HEK293 (cell line): ENCODE measurements around the gene CCDC136.

Experiments used
- CTCF ChIA-PET: fragments of 350-600 bp; formaldehyde crosslinking; extraction: SDS; loops from one replicate; lab custom pipeline; 2021; ENCODE audit warnings: antibody characterized with exemption; lab: Yijun Ruan, JAX
- POLR2A ChIA-PET: fragments of 300-600 bp; formaldehyde crosslinking; extraction: SDS; loops from one replicate; lab custom pipeline; 2020; ENCODE audit warnings: antibody characterized with exemption, inconsistent platforms; lab: Yijun Ruan, JAX
- H3K27ac ChIP-seq: fragments of 200-500 bp; sonication (Bioruptor generic); 2 replicates; pipeline ENCODE4 v1.5.1; 2014; ENCODE audit warnings: low read depth, low read length, control low read depth, inconsistent platforms; ENCODE audit errors: extremely low read depth
- H3K36me3 ChIP-seq, 2 experiments: fragments of 200-500 bp in 1 of 2; sonication (Bioruptor generic) in 1 of 2; 1 replicate in 1 of 2; 2 replicates in 1 of 2; pipeline ENCODE4 v1.5.1; 2014 to 2017; ENCODE audit warnings: inconsistent platforms in 2 of 2, low read length in 2 of 2; ENCODE audit not compliant: control insufficient read depth in 2 of 2, insufficient read depth in 1 of 2
- H3K4me1 ChIP-seq: fragments of 200-500 bp; sonication (Bioruptor generic); 2 replicates; pipeline ENCODE4 v1.5.1; 2014; ENCODE audit warnings: mild to moderate bottlenecking, low read length, inconsistent platforms; ENCODE audit not compliant: control insufficient read depth, insufficient read depth
- H3K4me3 ChIP-seq: 2 replicates; pipeline ENCODE4 v1.5.1; 2011; ENCODE audit warnings: low read depth, mild to moderate bottlenecking, control low read depth, low read length, moderate library complexity
- H3K9me3 ChIP-seq: fragments of 200-500 bp; sonication (Bioruptor generic); 2 replicates; pipeline ENCODE4 v1.5.1; 2014; ENCODE audit warnings: low read depth, low read length, inconsistent platforms; ENCODE audit not compliant: control insufficient read depth, insufficient read depth
- GLIS1 ChIP-seq: fragments of 450-650 bp; formaldehyde crosslinking; IDR thresholded peaks from 2 replicates; pipeline ENCODE4 v1.5.1; 2016; ENCODE audit warnings: missing biosample characterization, missing genetic modification characterization
- GLIS2 ChIP-seq: fragments of 450-650 bp; formaldehyde crosslinking; IDR thresholded peaks from 2 replicates; pipeline ENCODE4 v1.5.1; 2016; ENCODE audit warnings: missing biosample characterization, missing genetic modification characterization
- HOXC10 ChIP-seq: sonication (generic); formaldehyde crosslinking; IDR thresholded peaks from 2 replicates; pipeline ENCODE4 v1.8.1; 2023; ENCODE audit warnings: mild to moderate bottlenecking, missing genetic modification reagents
- MEIS1 ChIP-seq: sonication (generic); formaldehyde crosslinking; IDR thresholded peaks from 2 replicates; pipeline ENCODE4 v1.8.1; 2022; ENCODE audit warnings: missing genetic modification reagents, mild to moderate bottlenecking, borderline replicate concordance
- SCRT1 ChIP-seq: fragments of 450-650 bp; formaldehyde crosslinking; IDR thresholded peaks from 2 replicates; pipeline ENCODE4 v1.5.1; 2016; ENCODE audit warnings: missing biosample characterization, missing genetic modification characterization, borderline replicate concordance
- SETDB1 ChIP-seq: IDR thresholded peaks from one replicate; pipeline ENCODE4 v1.6.1; 2017; ENCODE audit warnings: mild to moderate bottlenecking, low read length, moderate library complexity, mixed read lengths; ENCODE audit not compliant: insufficient read length
- SP3 ChIP-seq: fragments of 450-650 bp; formaldehyde crosslinking; IDR thresholded peaks from 2 replicates; pipeline ENCODE4 v1.5.1; 2016; ENCODE audit warnings: missing biosample characterization, missing genetic modification characterization
- ZIC2 ChIP-seq: fragments of 450-650 bp; formaldehyde crosslinking; IDR thresholded peaks from 2 replicates; pipeline ENCODE4 v1.5.1; 2016; ENCODE audit warnings: missing biosample characterization, missing genetic modification characterization
- ZNF146 ChIP-seq: fragments of 450-650 bp; formaldehyde crosslinking; IDR thresholded peaks from 2 replicates; pipeline ENCODE4 v1.5.1; 2016; ENCODE audit warnings: missing biosample characterization, missing genetic modification characterization
- ZNF174 ChIP-seq: fragments of 450-650 bp; formaldehyde crosslinking; IDR thresholded peaks from 2 replicates; pipeline ENCODE4 v1.5.0; 2017; ENCODE audit warnings: missing biosample characterization, mild to moderate bottlenecking, missing genetic modification characterization
- ZNF280C ChIP-seq: fragments of 450-650 bp; formaldehyde crosslinking; IDR thresholded peaks from 2 replicates; pipeline ENCODE4 v1.5.1; 2016; ENCODE audit warnings: missing biosample characterization, missing genetic modification characterization
- ZNF280D ChIP-seq: fragments of 450-650 bp; formaldehyde crosslinking; IDR thresholded peaks from 2 replicates; pipeline ENCODE4 v1.5.1; 2016; ENCODE audit warnings: missing biosample characterization, missing genetic modification characterization
- ZNF366 ChIP-seq: fragments of 450-650 bp; formaldehyde crosslinking; conservative IDR thresholded peaks from 2 replicates; pipeline ENCODE4 v1.5.1; 2016; ENCODE audit warnings: missing biosample characterization, missing genetic modification characterization
- ZNF391 ChIP-seq: fragments of 450-650 bp; formaldehyde crosslinking; IDR thresholded peaks from 2 replicates; pipeline ENCODE4 v1.5.1; 2016; ENCODE audit warnings: low read depth, missing biosample characterization, missing genetic modification characterization, borderline replicate concordance
- ZNF501 ChIP-seq: fragments of 450-650 bp; formaldehyde crosslinking; IDR thresholded peaks from 2 replicates; pipeline ENCODE4 v1.5.1; 2016; ENCODE audit warnings: missing biosample characterization, missing genetic modification characterization
- ZNF785 ChIP-seq: fragments of 450-650 bp; formaldehyde crosslinking; IDR thresholded peaks from 2 replicates; pipeline ENCODE4 v1.5.1; 2016; ENCODE audit warnings: missing biosample characterization, missing genetic modification characterization
- TF ChIP-seq, protein P1 (sequence below): fragments of 450-650 bp; formaldehyde crosslinking; IDR thresholded peaks from 2 replicates; pipeline ENCODE4 v1.5.1; 2017; ENCODE audit warnings: missing biosample characterization, missing genetic modification characterization
- TF ChIP-seq, protein P2 (sequence below): fragments of 450-650 bp; formaldehyde crosslinking; IDR thresholded peaks from 2 replicates; pipeline ENCODE4 v1.5.1; 2016; ENCODE audit warnings: missing biosample characterization, missing genetic modification characterization

Gene CCDC136

GRCh38 chr7:128847721-128848211 is 56.0 kb downstream of the CCDC136 start:
- no peaks in the 10 kb centered on the region for H3K9me3 ChIP-seq
- no peaks in the 10 kb centered on the region for H3K4me1 ChIP-seq
- ChIA-PET CTCF (no interaction called here), POLR2A (interaction anchor here (0.6 kb wide), 1 partner anchor 14 kb away, joined by 3 read pairs; no protein-coding TSS in a partner anchor)
- no peak overlapping the region for H3K4me3 ChIP-seq
- TF ChIP-seq GLIS1 (tag by site-specific recombination) = 0 out of 2 replicates have a peak, but pooled peaks have one; percentile 48
- no peak for TF ChIP-seq ZNF146 (tag by site-specific recombination)
- no peak for TF ChIP-seq ZNF366 (tag by site-specific recombination)
- TF ChIP-seq ZNF501 (tag by site-specific recombination) = no peak
- peak; percentile 90 for TF ChIP-seq ZIC2 (tag by site-specific recombination)
- TF ChIP-seq ZNF280C (tag by site-specific recombination) = no peak
- no peak for TF ChIP-seq SCRT1 (tag by site-specific recombination)
- TF ChIP-seq SP3 = no peak
- no peak overlapping the region for H3K27ac ChIP-seq
- H3K36me3 ChIP-seq = peaks cover 0 to 94% of the 10 kb centered on the region in 2 experiments; a peak in 1 of 3 replicates

GRCh38 chr7:128848289-128849155 is 56.8 kb downstream of the CCDC136 start:
- no peak for TF ChIP-seq MEIS1
- no peak for TF ChIP-seq ZNF785 (tag by site-specific recombination)
- no peak for TF ChIP-seq HOXC10 (CRISPR knock-in tag)
- no peak for TF ChIP-seq ZNF174 (tag by site-specific recombination)
- TF ChIP-seq SETDB1 = no peak
- TF ChIP-seq GLIS2 (tag by site-specific recombination) = 0 out of 2 replicates have a peak, but pooled peaks have one; percentile 30
- peaks cover 0 to 94% of the 10 kb centered on the region in 2 experiments; a peak in 1 of 3 replicates for H3K36me3 ChIP-seq
- ChIA-PET CTCF (interaction anchor here (1.2 kb wide), 1 partner anchor 35 kb away, joined by 4 read pairs; no protein-coding TSS in a partner anchor), POLR2A (interaction anchor here (0.7 kb wide), 1 partner anchor 13 kb away, joined by 3 read pairs; no protein-coding TSS in a partner anchor)
- no peak overlapping the region for H3K4me3 ChIP-seq
- no peak overlapping the region for H3K27ac ChIP-seq
- H3K9me3 ChIP-seq = no peaks in the 10 kb centered on the region
- no peaks in the 10 kb centered on the region for H3K4me1 ChIP-seq

DNA sequence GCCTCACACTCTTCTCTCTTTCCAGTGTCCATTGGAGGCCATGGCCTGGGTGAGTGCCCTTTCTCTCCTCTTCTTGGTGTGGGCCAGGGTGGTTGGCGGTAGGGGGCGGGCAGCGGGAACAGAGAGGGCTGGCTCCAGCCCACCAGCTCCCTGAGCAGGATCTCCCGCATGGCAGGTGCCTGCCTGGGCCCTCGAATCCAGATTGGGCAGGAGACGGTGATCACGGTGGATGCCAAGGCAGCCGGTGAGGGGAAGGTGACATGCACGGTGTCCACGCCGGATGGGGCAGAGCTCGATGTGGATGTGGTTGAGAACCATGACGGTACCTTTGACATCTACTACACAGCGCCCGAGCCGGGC is 57.4 kb downstream of the CCDC136 start:
- no peak overlapping the region for H3K4me3 ChIP-seq
- no peak overlapping the region for H3K27ac ChIP-seq
- CTCF ChIA-PET = interaction anchor here (1.2 kb wide), 1 partner anchor 34 kb away, joined by 4 read pairs; no protein-coding TSS in a partner anchor
- H3K9me3 ChIP-seq = no peaks in the 10 kb centered on the region
- peaks cover 0 to 94% of the 10 kb centered on the region in 2 experiments; a peak in 1 of 3 replicates for H3K36me3 ChIP-seq
- POLR2A ChIA-PET = interaction anchor here (0.7 kb wide), 1 partner anchor 12 kb away, joined by 3 read pairs; no protein-coding TSS in a partner anchor
- H3K4me1 ChIP-seq = no peaks in the 10 kb centered on the region
- TF ChIP-seq ZNF391 (no peak), ZNF280D (no peak)
- TF ChIP-seq, protein P1, sequence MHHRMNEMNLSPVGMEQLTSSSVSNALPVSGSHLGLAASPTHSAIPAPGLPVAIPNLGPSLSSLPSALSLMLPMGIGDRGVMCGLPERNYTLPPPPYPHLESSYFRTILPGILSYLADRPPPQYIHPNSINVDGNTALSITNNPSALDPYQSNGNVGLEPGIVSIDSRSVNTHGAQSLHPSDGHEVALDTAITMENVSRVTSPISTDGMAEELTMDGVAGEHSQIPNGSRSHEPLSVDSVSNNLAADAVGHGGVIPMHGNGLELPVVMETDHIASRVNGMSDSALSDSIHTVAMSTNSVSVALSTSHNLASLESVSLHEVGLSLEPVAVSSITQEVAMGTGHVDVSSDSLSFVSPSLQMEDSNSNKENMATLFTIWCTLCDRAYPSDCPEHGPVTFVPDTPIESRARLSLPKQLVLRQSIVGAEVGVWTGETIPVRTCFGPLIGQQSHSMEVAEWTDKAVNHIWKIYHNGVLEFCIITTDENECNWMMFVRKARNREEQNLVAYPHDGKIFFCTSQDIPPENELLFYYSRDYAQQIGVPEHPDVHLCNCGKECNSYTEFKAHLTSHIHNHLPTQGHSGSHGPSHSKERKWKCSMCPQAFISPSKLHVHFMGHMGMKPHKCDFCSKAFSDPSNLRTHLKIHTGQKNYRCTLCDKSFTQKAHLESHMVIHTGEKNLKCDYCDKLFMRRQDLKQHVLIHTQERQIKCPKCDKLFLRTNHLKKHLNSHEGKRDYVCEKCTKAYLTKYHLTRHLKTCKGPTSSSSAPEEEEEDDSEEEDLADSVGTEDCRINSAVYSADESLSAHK (tag by site-specific recombination) = no peak
- TF ChIP-seq, protein P2, sequence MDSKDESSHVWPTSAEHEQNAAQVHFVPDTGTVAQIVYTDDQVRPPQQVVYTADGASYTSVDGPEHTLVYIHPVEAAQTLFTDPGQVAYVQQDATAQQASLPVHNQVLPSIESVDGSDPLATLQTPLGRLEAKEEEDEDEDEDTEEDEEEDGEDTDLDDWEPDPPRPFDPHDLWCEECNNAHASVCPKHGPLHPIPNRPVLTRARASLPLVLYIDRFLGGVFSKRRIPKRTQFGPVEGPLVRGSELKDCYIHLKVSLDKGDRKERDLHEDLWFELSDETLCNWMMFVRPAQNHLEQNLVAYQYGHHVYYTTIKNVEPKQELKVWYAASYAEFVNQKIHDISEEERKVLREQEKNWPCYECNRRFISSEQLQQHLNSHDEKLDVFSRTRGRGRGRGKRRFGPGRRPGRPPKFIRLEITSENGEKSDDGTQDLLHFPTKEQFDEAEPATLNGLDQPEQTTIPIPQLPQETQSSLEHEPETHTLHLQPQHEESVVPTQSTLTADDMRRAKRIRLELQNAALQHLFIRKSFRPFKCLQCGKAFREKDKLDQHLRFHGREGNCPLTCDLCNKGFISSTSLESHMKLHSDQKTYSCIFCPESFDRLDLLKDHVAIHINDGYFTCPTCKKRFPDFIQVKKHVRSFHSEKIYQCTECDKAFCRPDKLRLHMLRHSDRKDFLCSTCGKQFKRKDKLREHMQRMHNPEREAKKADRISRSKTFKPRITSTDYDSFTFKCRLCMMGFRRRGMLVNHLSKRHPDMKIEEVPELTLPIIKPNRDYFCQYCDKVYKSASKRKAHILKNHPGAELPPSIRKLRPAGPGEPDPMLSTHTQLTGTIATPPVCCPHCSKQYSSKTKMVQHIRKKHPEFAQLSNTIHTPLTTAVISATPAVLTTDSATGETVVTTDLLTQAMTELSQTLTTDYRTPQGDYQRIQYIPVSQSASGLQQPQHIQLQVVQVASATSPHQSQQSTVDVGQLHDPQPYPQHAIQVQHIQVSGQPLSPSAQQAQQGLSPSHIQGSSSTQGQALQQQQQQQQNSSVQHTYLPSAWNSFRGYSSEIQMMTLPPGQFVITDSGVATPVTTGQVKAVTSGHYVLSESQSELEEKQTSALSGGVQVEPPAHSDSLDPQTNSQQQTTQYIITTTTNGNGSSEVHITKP (tag by site-specific recombination) = no peak
